GM13977 (cell line): ENCODE measurements around the gene OR3A2.
"Not testable (repeated sequence)": the region's sequence is repeated elsewhere in the genome, so short reads cannot be mapped to it uniquely, and the experiment has no call there.

Source experiments
- DNase-seq: peaks from one replicate; pipeline ENCODE4 v3.0.0; 2012; ENCODE audit warnings: low spot score
- in situ Hi-C: fragments of 300-500 bp; cut with MboI; formaldehyde crosslinking; loops from one replicate; pipeline ENCODE4 v1.12.0; 2022; ENCODE audit warnings: low sequenced_read_pairs, low pct_unique_long_range_greater_than_20kb, mixed read lengths, inconsistent platforms; ENCODE audit not compliant: unreplicated experiment
- TF ChIP-seq, protein P1 (sequence below): IDR thresholded peaks from 2 replicates; pipeline ENCODE4 v1.5.1; 2012; ENCODE audit warnings: mild to moderate bottlenecking, control low read depth; ENCODE audit not compliant: insufficient read depth; ENCODE audit errors: extremely low read depth, missing control alignments

The OR3A2 gene

DNA sequence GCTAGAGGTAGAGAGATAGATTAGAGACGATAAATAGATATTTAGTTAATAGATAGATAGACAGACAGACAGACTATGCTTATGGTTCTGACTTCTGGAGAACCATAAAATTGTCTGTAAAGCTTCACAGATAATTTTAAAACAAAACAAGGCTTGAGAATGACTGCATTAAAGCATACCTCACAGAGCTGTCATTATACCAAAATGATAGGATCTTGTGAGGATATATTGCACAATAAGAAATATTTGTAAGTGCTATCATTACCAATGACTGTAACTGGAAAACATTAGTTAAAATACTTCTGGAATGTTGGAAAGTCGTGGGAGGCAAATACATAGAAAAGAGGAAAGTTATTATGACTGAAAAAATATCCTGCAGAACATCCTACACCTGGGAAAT lies 15.7 kb upstream of the OR3A2 start:
- DNase-seq, result no peak
- in situ Hi-C loops, result no loop called here
- TF ChIP-seq, protein P1, sequence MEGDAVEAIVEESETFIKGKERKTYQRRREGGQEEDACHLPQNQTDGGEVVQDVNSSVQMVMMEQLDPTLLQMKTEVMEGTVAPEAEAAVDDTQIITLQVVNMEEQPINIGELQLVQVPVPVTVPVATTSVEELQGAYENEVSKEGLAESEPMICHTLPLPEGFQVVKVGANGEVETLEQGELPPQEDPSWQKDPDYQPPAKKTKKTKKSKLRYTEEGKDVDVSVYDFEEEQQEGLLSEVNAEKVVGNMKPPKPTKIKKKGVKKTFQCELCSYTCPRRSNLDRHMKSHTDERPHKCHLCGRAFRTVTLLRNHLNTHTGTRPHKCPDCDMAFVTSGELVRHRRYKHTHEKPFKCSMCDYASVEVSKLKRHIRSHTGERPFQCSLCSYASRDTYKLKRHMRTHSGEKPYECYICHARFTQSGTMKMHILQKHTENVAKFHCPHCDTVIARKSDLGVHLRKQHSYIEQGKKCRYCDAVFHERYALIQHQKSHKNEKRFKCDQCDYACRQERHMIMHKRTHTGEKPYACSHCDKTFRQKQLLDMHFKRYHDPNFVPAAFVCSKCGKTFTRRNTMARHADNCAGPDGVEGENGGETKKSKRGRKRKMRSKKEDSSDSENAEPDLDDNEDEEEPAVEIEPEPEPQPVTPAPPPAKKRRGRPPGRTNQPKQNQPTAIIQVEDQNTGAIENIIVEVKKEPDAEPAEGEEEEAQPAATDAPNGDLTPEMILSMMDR, result no peak

DNA sequence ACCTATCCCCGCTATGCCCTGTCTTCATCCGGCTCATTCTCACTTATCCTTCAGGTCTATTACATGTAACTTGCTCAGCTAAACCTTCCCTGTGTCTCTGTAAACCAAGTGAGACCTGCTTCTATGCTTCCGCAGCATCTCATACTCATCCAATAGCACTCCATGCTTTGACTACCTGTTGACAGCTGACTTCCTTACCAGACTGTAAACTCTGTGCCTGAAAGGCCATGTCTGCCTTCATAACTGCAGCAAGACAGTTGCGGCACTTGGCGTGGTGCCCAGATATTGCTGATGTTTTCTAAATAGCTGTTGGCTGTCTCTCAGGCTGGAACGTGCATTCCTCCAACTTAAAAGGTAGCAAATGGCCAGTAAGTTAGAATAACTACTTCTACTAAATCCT lies 13.9 kb upstream of the OR3A2 start:
- DNase-seq, result no peak
- in situ Hi-C loops, result no loop called here
- TF ChIP-seq, protein P1, result no peak

DNA sequence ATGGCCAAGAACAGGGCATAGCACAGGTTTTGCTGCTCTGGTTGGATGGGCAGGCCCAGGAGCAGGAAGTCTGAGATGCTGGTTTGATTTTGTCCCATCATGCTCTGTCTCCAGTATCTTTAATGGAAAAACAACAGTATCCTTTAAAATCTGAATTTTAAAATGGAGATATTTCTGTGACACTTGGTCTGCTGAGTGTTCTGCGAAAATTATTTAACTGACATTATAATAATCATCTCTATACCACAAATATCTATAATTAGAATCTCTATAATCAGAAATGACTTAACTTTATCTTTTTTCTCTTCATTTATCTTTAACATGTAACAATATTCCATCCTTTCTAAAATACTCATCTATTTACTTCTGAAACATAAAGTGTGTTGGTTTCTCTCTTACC lies 12.2 kb upstream of the OR3A2 start, which contains the start of gene OR1E1:
Gene OR1E1, minus strand, starts transcription at position 101 of the 400 bp plus-strand sequence. Its CDS starts 0 bp downstream, at position 101.
- DNase-seq, result no peak
- in situ Hi-C loops, result no loop called here
- TF ChIP-seq, protein P1, result no peak

DNA sequence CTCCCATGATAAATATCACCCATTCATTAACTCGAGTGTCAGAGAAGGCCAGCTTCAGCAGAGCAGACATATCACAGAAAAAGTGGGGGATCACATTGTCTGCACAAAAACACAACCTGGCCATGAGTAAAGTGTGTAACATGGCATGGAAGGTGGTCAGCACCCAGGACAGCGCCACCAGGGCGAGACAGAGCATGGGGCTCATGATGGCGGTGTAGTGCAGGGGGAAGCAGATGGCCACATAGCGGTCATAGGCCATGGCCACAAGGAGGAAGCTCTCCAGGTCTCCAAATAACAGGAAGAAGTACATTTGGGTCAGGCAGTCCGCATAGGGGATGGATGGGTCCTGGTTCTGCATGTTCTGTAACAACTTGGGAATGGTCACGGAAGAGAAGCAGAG lies 11.7 kb upstream of the OR3A2 start:
- in situ Hi-C loops, DNase-seq: not testable (repeated sequence)

DNA sequence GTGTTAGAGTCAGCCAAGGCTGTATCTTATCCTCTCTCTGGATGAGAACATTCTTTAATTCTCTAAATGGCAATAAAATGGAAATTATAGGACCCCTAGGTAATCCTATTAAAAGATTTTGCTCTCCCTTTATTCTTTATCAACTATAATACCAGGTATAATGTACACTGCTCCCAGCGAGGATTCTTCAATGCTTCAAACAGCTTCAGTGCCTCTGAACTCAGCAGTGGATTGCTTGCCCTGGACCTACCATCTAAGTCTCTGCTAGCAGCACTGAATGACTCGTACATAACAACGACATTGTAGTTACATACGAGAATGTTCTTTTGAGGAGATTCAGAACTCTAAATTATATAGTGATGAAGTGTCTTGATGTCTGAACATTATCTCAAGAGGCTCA lies 3.7 kb upstream of the OR3A2 start:
- in situ Hi-C loops, result no loop called here
- TF ChIP-seq, protein P1, result no peak
- DNase-seq, result no peak

DNA sequence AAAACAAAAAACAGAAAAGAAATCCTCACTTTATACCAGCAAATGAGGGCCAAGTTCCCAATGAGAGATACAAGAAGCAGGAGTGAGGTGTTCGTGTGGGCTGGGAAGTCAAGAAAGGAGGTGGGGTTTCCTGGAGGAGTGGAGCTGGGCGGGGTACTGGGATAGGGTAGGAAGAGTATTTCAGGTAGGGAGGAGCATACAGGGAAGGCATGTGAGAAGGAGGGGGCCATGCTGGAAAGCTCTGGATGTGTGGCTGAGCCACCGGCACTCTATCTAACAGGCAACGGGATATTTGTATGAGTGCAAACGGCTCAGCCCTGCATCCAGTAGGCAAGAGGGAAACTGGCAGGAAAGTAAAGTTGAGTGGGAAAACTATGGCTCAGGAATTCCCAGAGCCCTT lies 4.2 kb downstream of the OR3A2 start:
- in situ Hi-C loops, result no loop called here
- no peak for DNase-seq
- TF ChIP-seq, protein P1, result no peak

DNA sequence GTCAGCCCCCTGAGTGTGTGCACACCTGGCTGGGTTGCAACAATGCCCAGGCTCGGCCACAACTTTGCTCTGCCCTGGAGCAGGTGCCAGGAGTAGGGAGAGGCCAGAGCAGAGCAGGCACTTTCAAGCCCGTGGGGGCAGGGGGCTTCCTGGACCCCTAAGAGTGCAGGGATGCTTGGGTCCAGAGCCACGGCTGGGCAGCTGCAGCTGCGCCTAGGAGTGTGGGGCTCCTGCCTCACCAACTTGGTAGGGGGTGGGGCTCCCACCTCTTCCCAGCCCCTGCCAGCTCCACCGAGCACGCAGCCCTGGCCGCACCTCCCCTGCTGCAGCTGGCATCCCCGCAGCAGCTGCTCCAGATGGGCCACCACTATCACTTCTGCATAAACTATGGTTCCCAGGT lies 7.8 kb downstream of the OR3A2 start:
- TF ChIP-seq, protein P1, result no peak
- DNase-seq, result no peak
- in situ Hi-C loops, result no loop called here

DNA sequence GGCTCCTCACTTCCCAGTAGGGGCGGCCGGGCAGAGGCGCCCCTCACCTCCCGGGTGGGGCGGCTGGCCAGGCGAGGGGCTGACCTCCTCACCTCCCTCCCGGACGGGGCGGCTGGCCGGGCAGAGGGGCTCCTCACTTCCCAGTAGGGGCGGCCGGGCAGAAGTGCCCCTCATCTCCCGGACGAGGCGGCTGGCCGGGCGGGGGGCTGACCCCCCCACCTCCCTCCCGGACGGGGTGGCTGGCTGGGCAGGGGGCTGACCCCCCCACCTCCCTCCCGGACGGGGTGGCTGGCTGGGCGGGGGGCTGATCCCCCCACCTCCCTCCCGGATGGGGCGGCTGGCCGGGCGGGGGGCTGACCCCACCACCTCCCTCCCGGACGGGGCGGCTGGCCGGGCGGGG lies 14.9 kb downstream of the OR3A2 start:
- in situ Hi-C loops, DNase-seq: not testable (repeated sequence)

DNA sequence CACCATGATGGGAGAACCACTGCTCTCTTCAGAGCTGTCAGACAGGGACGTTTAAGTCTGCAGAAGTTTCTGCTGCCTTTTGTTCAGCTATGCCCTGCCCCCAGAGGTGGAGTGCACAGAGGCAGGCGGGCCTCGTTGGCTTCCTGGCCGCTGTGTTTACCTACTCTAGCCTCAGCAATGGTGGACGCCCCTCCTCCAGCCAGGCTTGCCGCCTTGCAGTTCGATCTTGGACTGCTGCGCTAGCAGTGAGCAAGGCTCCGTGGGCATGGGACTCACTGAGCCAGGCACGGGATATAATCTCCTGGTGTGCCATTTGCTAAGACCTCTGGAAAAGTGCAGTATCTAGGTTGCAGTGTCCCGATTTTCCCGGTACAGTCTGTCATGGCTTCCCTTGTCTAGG lies 43.3 kb downstream of the OR3A2 start:
- DNase-seq, in situ Hi-C loops: not testable (repeated sequence)
